ENCODE data around the gene MAP3K10. TPM values are rescaled to one million over a fixed set of nuclear protein-coding genes. Genes with fewer than 3 reads are reported as not detected.

Gene MAP3K10
- total and polyA plus RNA-seq, 2 donors (not counting 1 experiment from before 2014, with no cell fraction given): 22.5 to 41.6 TPM

DNA sequence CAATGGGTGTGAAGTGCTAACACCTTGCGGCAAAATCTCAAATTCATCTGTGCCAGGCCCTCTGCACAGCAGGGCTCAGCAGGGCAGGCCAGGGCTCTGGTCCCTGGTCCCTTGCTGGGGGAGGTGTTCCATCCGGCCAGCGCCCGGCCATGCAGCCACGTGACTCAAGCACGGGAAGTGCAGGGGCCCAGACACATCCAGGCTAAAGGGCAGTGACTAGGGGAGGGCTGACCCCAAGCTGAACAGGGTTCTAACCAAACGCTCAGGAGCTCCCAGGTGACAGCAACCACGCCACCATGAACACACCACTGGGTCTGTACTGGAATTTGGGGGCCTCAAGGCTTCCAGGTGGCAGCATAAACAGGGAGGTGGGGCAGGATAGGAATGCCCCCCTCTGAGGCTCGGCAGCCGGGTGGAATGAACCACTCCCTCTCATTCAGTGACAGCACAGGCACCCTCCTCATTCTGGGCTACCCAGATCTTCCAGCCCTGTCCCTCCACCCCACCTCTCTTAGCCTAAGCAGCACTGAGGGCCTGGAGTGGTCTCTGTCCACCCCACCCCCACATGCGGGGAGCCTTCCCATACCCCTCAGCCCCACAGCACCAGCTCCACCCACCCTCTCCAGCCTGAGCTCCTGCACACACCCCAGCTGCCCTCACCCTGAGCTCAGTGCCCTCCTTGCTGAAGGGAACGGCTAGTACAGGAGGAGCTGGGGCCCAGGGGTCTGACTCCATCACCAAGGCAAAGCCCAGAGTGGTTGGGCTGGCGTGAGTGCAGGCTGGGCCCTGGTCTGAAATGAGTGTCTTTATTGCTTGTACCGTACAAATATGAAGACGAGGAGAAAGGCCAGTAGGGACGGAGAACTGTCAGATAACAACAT lies 40.6 kb downstream of the MAP3K10 start:
- H4K20me1 ChIP-seq (ENCODE audit: control insufficient read depth, insufficient read depth, low read length, poor library complexity, severe bottlenecking): peaks cover 20% of the 10 kb centered on the region
- ATAC-seq (ENCODE audit: low read depth) (no peak), DNase-seq (no peak)
- no peaks in the 10 kb centered on the region for H3K9me3 Mint-ChIP-seq (ENCODE audit: insufficient read depth)
- intact Hi-C loops (cut with micrococcal nuclease): no loop called here
- no peak overlapping the region for H3K4me2 ChIP-seq (replicated peaks; ENCODE audit: low read depth, low read length, poor library complexity, severe bottlenecking)
- H3K9ac ChIP-seq (ENCODE audit: low read length): no peak overlapping the region
- peaks cover 0 to 39% of the 10 kb centered on the region in 2 experiments for H3K36me3 ChIP-seq (replicated peaks in 1 of 2; ENCODE audit: control extremely low read depth in 1 of 2, control insufficient read depth in 1 of 2, extremely low read depth in 1 of 2, insufficient read depth in 2 of 2, low read length in 1 of 2)
- ChIA-PET CTCF (interaction anchor here (0.6 kb wide), 1 partner anchor 902 kb away, joined by 4 read pairs; no protein-coding TSS in a partner anchor), POLR2A (interaction anchor here (0.6 kb wide), 1 partner anchor 230 kb away, joined by 5 read pairs; no protein-coding TSS in a partner anchor)
- peak overlapping the region; percentile 41 for H3K27ac Mint-ChIP-seq
- no peaks in the 10 kb centered on the region for H3K9me3 ChIP-seq (ENCODE audit: control extremely low read depth in 1 of 3, control insufficient read depth in 2 of 3, insufficient read depth in 1 of 3, low read length in 2 of 3)
- no peak overlapping the region for H3K4me3 Mint-ChIP-seq
- no peak overlapping the region for H2AFZ ChIP-seq (ENCODE audit: insufficient read depth, low read depth, low read length, poor library complexity, severe bottlenecking)
- WGBS (ENCODE audit: insufficient coverage): 92% methylated on average over 13 of the region's 16 CpGs
- no peak overlapping the region for H3K4me3 ChIP-seq (ENCODE audit: control extremely low read depth in 1 of 5, extremely low read depth in 1 of 5, insufficient read depth in 1 of 5, low read depth in 2 of 5, low read length in 4 of 5)
- H3K4me1 Mint-ChIP-seq: peaks cover 4% of the 10 kb centered on the region
- peaks cover 0 to 3% (median under 1%) of the 10 kb centered on the region in 4 experiments for H3K27me3 ChIP-seq (replicated peaks in 1 of 4; ENCODE audit: control extremely low read depth in 1 of 4, control insufficient read depth in 3 of 4, insufficient read depth in 4 of 4, low read length in 3 of 4)
- H3K79me2 ChIP-seq (ENCODE audit: control insufficient read depth, insufficient read depth, low read length): no peaks in the 10 kb centered on the region
- peaks cover under 1 to 2% of the 10 kb centered on the region in 2 donors for H3K4me1 ChIP-seq (ENCODE audit: control insufficient read depth in 2 of 2, insufficient read depth in 2 of 2, low read length in 2 of 2)
- peaks cover 2% of the 10 kb centered on the region for H3K27me3 Mint-ChIP-seq
- no peak overlapping the region for H3K27ac ChIP-seq (ENCODE audit: low read length in 2 of 2)
- TF ChIP-seq EZH2 (IDR thresholded peaks at IDR 0.05; ENCODE audit: borderline replicate concordance, insufficient read depth, low read depth, low read length, poor library complexity, severe bottlenecking) (no peak), CTCF (IDR thresholded peaks at IDR 0.05) (no peak)

DNA sequence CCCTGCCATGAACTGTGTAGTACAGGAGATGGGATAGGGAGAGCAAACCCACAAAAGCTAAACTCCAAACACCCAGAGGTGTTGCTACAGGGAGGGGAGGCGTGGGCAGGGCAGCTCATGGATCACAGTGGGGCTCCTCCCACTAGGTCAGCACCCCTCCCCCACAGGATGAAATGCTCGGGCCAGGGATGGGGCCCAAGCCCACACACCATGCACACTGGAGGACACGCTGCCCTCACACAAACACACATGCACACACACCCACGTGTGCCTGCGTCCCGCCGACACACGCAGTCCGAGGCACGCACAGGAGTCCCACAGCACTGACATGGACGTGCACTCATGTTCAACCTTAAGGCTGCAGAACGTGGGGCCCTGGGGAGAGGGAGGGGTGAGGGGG lies 41.3 kb downstream of the MAP3K10 start:
- no peak for ATAC-seq (ENCODE audit: low read depth)
- no peaks in the 10 kb centered on the region for H3K9me3 Mint-ChIP-seq (ENCODE audit: insufficient read depth)
- POLR2A ChIA-PET: no interaction called here
- Histone ChIP-seq H3K27ac (ENCODE audit: low read length in 2 of 2) (no peak overlapping the region), H2AFZ (ENCODE audit: insufficient read depth, low read depth, low read length, poor library complexity, severe bottlenecking) (no peak overlapping the region), H3K27me3 (replicated peaks in 1 of 4; ENCODE audit: control extremely low read depth in 1 of 4, control insufficient read depth in 3 of 4, insufficient read depth in 4 of 4, low read length in 3 of 4) (no peaks in the 10 kb centered on the region), H3K4me2 (replicated peaks; ENCODE audit: low read depth, low read length, poor library complexity, severe bottlenecking) (no peak overlapping the region), H3K4me3 (ENCODE audit: control extremely low read depth in 1 of 5, extremely low read depth in 1 of 5, insufficient read depth in 1 of 5, low read depth in 2 of 5, low read length in 4 of 5) (no peak overlapping the region), H3K36me3 (replicated peaks in 1 of 2; ENCODE audit: control extremely low read depth in 1 of 2, control insufficient read depth in 1 of 2, extremely low read depth in 1 of 2, insufficient read depth in 2 of 2, low read length in 1 of 2) (peaks cover 0 to 44% of the 10 kb centered on the region in 2 experiments), H3K9ac (ENCODE audit: low read length) (no peak overlapping the region), H3K79me2 (ENCODE audit: control insufficient read depth, insufficient read depth, low read length) (no peaks in the 10 kb centered on the region), H3K4me1 (ENCODE audit: control insufficient read depth in 2 of 2, insufficient read depth in 2 of 2, low read length in 2 of 2) (no peaks in the 10 kb centered on the region), H3K9me3 (ENCODE audit: control extremely low read depth in 1 of 3, control insufficient read depth in 2 of 3, insufficient read depth in 1 of 3, low read length in 2 of 3) (no peaks in the 10 kb centered on the region), H4K20me1 (ENCODE audit: control insufficient read depth, insufficient read depth, low read length, poor library complexity, severe bottlenecking) (peaks cover 20% of the 10 kb centered on the region)
- CTCF ChIA-PET: no interaction called here
- H3K27ac Mint-ChIP-seq: no peak overlapping the region
- peaks cover 2% of the 10 kb centered on the region for H3K4me1 Mint-ChIP-seq
- intact Hi-C loops (cut with micrococcal nuclease): no loop called here
- no peaks in the 10 kb centered on the region for H3K27me3 Mint-ChIP-seq
- no peak overlapping the region for H3K4me3 Mint-ChIP-seq
- whole genome bisulfite sequencing (ENCODE audit: insufficient coverage): 100% methylated on average over 2 of the region's 12 CpGs
- DNase-seq: no peak
- no peak for TF ChIP-seq EZH2 (IDR thresholded peaks at IDR 0.05; ENCODE audit: borderline replicate concordance, insufficient read depth, low read depth, low read length, poor library complexity, severe bottlenecking)
